ENCODE results near the gene ZGPAT. TPM values are rescaled to one million over a fixed set of nuclear protein-coding genes. Genes with fewer than 3 reads are reported as not detected.

ZGPAT gene
- total RNA-seq, 1 donor from 2014 or later: 34.7 TPM

DNA sequence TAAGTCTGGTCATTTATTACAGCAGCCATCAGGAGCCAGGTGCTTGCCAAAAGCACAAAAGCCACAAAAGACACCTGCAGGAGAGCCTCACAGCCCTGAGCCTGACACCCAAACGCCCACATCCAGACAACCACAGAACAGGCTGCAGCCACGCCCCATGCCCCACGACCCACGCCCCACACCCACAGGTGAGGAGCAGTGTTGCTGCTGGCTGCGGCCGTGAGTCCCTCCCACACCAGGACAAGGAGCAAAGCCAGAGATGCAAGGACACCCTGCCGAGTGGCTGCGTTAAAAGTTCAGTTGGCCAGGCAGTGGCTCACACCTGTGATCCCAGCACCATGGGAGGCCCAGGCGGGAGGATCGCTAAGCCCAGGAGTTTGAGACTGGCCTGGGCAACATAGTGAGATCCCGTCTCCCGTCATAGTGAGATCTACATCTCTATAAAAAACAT is 74.7 kb downstream of the ZGPAT start:
- DNase-seq (ENCODE audit: low spot score): no peak

DNA sequence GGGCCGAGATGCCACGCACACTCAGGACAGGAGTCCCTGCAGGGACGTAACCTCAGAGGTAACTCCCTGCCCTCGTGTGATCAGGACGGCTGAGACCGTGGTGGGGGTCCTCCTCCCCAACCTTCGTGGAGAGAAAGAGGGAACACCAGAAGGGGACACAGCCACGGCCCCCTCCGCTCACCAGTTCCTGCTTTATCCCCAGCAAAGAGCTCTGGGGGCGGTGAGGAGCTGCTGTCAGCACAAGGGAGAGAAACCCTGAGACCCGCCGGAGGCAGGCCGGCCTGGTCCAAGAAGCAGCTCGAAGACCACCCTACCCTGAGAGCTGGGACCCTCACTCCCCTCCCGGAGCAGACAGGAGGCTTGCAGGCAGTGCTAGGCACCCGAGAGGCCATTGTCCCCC is 76.1 kb downstream of the ZGPAT start:
- no peak for DNase-seq (ENCODE audit: low spot score)

DNA sequence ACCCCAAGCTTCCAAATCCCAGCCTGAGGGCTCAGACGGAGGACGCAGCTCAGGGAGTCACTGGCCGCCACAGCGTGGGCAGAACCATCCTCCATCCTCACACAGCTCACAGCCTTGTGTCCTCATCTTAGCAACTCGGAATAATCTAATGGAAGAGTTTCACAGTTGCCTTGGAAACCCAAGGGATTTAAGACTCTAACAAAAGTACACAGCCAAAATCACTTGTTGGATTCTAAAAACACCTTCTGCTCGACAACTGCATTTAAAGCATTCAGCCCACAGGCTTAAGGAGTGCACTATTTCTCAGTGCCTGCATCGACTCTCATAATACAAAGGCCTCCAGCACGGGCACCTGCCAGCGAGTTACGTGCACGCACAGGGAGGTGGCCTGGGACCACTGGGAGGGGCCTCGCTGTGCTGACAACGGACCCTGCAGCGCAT is 77.9 kb downstream of the ZGPAT start:
- DNase-seq (ENCODE audit: low spot score): no peak

Other genes starting within 250 kb of the ZGPAT start
- gene KCNQ2, start 235.4 kb upstream of the ZGPAT start, total RNA-seq: 0.46 TPM
- 56.3 TPM for gene EEF1A2, start 209.0 kb upstream of the ZGPAT start, total RNA-seq
- gene PPDPF, start 187.3 kb upstream of the ZGPAT start, total RNA-seq: 793 TPM
- 11.0 TPM for gene PTK6, start 170.7 kb upstream of the ZGPAT start, total RNA-seq
- gene SRMS, start 160.3 kb upstream of the ZGPAT start, total RNA-seq: not detected
- 1.4 TPM for gene FNDC11, start 153.9 kb upstream of the ZGPAT start, total RNA-seq
- gene HELZ2, start 133.8 kb upstream of the ZGPAT start, total RNA-seq: 48.9 TPM
- 12.1 TPM for gene GMEB2, start 80.9 kb upstream of the ZGPAT start, total RNA-seq
- gene STMN3, start 54.6 kb upstream of the ZGPAT start, total RNA-seq: 11.1 TPM
- 30.2 TPM for gene RTEL1, start 49.7 kb upstream of the ZGPAT start, total RNA-seq
- 3.2 TPM for gene TNFRSF6B, start 11.4 kb upstream of the ZGPAT start, total RNA-seq
- gene ARFRP1, start 63 bp upstream of the ZGPAT start, total RNA-seq: 52.2 TPM
- 14.8 TPM for gene LIME1, start 28.6 kb downstream of the ZGPAT start, total RNA-seq
- 93.6 TPM for gene SLC2A4RG, start 31.7 kb downstream of the ZGPAT start, total RNA-seq
- 9.0 TPM for gene ZBTB46, start 123.2 kb downstream of the ZGPAT start, total RNA-seq
- not detected for gene ABHD16B, start 153.5 kb downstream of the ZGPAT start, total RNA-seq
- gene TPD52L2, start 157.2 kb downstream of the ZGPAT start, total RNA-seq: 72.3 TPM
- gene DNAJC5, start 187.1 kb downstream of the ZGPAT start, total RNA-seq: 53.0 TPM
- gene UCKL1, start 248.4 kb downstream of the ZGPAT start, total RNA-seq: 42.4 TPM

Measured in mucosa of gallbladder (tissue), 1 donor.